NT2/D1 (cell line): ENCODE results near the gene KLHL29.

Experiments used
- SUZ12 ChIP-seq: IDR thresholded peaks from 2 replicates; pipeline ENCODE4 v1.6.1; 2011; ENCODE audit not compliant: insufficient read length, insufficient read depth; ENCODE audit errors: extremely low read depth
- YY1 ChIP-seq: IDR thresholded peaks from 2 replicates; pipeline ENCODE4 v1.6.1; 2011; ENCODE audit not compliant: insufficient read length, insufficient read depth

- TF ChIP-seq YY1 = no peak
- TF ChIP-seq SUZ12 = no peak
Measured at GRCh38 chr2:23599006-23599405, 214.0 kb downstream of the KLHL29 start.
